Liver (tissue), 3 donors: ENCODE measurements around the gene CD300E.

Source experiments
- GABPA ChIP-seq, 2 donors: IDR thresholded peaks in 1 of 2; conservative IDR thresholded peaks in 1 of 2; 2 replicates each; pipeline ENCODE4 v1.6.1; 2016; ENCODE audit warnings: antibody characterized with exemption in 2 of 2, mild to moderate bottlenecking in 1 of 2, moderate library complexity in 1 of 2
- TAF1 ChIP-seq: conservative IDR thresholded peaks from 2 replicates; pipeline ENCODE4 v1.6.1; 2016; ENCODE audit warnings: antibody characterized with exemption, mild to moderate bottlenecking
- YY1 ChIP-seq: IDR thresholded peaks from 2 replicates; pipeline ENCODE4 v1.6.1; 2016; ENCODE audit warnings: antibody characterized with exemption, mild to moderate bottlenecking
- TF ChIP-seq, protein P1 (sequence below): fragments of 150-350 bp; IDR thresholded peaks from 2 replicates; pipeline ENCODE4 v1.5.1; 2017; ENCODE audit warnings: improper control_type of control experiment, low read depth, low read length; ENCODE audit not compliant: missing input control
- donor health status: healthy.
- donor health status: healthy.

DNA sequence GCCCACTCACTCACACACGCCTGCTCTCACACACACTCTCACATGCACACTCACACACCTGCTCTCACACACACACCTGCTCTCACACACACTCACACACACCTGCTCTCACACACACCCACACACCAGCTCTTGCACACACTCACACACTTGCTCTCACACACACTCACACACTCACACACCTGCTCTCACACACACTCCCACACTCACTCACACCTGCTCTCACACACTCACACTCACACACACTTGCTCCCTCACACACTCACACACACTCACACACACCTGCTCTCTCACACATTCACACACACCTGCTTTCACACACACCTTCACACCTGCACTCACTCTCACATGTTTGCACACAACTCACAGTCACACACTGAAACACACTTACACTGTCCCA, 60.2 kb downstream of the CD300E start:
- TF ChIP-seq, protein P1, sequence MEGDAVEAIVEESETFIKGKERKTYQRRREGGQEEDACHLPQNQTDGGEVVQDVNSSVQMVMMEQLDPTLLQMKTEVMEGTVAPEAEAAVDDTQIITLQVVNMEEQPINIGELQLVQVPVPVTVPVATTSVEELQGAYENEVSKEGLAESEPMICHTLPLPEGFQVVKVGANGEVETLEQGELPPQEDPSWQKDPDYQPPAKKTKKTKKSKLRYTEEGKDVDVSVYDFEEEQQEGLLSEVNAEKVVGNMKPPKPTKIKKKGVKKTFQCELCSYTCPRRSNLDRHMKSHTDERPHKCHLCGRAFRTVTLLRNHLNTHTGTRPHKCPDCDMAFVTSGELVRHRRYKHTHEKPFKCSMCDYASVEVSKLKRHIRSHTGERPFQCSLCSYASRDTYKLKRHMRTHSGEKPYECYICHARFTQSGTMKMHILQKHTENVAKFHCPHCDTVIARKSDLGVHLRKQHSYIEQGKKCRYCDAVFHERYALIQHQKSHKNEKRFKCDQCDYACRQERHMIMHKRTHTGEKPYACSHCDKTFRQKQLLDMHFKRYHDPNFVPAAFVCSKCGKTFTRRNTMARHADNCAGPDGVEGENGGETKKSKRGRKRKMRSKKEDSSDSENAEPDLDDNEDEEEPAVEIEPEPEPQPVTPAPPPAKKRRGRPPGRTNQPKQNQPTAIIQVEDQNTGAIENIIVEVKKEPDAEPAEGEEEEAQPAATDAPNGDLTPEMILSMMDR: no peak
- TF ChIP-seq GABPA (IDR thresholded peaks at IDR 0.05 in 1 of 2, conservative IDR thresholded peaks at IDR 0.05 in 1 of 2) (no peak), TAF1 (no peak), YY1 (no peak)
